GM19452 (cell line): ENCODE data around the gene GRID1.

Source experiments
- ATAC-seq: cut with Tn5 transposase; IDR thresholded peaks from one replicate; pipeline ENCODE4 v1.9.1; 2021; ENCODE audit not compliant: unreplicated experiment

Gene GRID1

DNA sequence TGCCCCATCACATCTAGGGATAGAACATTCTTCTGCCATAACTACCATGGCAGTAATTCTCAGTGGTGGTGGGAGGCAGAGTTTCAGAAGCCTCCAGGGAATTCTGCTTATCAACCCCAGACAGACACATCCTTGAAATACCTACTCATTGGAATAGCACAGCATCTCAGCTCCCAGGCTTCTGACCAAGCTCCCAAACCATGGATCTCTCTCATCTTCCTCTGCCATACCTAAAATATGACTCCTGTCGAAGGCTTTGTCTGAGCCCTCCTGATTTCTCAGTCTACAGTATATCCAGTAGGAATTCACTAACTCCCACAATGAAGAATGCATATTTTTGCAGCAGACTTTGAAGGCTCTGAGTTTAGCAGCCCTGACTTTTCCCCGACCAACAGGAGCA, 687.5 kb downstream of the GRID1 start:
- ATAC-seq: no peak

DNA sequence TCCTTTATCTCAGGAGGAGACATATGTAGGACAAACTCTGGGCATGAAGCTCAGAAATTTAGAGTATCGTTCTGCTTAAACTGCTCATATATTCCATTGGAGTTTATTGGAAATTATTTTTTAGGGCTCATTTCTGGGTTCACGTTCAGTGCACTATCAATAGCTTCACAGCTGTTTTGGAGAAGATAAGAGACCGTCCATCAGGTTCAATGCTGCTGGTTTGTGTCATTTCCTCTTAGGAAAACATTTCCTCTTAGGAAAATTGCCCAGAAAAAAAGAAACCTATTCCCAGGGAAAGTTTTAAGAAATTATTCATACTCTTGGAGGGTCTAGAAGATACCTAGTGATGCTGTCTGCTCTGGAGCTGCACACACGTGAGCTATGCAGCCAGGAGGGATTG, 691.7 kb downstream of the GRID1 start:
- no peak for ATAC-seq

DNA sequence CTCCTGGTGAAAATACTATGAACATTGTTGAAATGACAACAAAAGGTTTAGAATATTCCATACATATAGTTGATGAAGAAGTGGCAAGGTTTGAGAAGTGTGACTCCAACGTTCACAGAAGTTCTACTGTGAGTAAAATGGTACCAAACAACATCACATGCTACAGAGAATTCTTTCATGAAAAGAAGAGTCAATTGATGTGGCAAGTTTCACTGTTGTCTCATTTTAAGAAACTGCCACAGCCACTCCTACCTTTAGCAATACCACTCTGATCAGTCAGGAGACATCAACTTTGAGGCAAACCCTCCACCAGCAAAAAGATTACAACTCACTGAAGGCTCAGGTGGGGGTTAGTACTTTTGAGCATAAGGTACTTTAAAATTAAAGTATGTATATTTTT, 693.3 kb downstream of the GRID1 start:
- no peak for ATAC-seq

DNA sequence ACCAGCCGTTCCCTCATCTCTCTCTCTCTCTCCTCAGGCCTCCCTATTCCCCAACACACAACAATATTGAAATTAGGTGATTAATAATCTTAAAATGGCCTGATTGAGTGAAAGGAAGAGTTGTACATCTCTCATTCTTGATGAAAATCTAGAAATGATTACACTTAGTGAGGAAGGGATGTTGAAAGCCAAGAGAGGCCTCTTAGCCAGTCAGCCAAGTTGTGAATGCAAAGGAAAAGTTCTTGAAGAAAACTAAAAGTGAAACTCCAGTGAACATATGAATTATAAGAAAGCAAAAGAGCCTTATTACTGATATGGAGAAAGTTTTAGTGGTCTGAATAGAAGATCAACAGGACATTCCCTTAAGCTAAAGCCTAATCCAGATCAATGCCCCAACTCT, 695.1 kb downstream of the GRID1 start:
- no peak for ATAC-seq

DNA sequence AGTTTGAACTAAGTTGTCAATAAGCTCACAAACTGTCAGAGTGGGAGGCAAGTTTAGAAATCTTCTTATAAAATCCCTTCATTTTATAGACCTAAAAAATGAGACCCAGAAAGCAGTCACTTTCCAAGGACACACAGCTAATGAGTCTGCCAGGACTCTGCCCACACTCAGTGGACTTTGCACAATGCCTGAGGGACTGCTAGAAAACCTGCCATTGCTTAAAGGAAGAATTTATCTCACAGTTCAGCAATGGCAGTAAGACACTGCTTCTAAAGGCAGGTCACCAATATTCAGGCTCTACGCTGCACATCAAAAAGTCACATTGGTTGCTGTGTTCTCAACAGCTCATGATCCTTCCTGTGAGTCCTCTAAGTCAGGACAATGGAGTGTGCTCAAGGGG, 698.1 kb downstream of the GRID1 start:
- no peak for ATAC-seq

DNA sequence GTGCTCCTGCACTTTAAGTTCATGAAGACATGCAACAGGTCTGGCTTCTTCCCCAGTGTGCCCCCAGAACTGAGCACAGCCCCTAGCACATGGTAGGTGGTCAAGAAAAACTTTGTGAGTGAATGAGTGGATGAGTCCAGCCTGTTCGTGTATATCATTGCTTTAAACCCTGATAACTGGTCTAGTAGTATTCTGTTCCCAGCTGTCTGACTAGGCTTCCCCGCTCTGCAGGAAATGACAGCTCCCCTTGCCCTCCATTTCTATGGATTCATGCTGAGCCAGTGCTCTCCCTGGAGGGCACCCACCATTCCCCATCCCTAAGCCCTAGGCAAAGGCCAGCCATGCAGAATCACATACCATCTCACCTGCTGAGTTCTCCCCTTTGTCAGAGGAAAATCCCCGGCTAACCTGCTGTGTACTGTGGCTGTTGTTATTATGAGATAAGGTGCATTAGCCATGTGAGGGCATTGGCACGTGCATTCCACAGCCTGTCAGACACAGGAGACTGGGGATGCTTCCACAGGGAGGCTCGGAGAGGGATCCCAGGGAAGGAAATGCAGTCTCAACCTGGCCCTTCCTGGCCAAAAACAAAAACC, 698.9 kb downstream of the GRID1 start:
- no peak for ATAC-seq

DNA sequence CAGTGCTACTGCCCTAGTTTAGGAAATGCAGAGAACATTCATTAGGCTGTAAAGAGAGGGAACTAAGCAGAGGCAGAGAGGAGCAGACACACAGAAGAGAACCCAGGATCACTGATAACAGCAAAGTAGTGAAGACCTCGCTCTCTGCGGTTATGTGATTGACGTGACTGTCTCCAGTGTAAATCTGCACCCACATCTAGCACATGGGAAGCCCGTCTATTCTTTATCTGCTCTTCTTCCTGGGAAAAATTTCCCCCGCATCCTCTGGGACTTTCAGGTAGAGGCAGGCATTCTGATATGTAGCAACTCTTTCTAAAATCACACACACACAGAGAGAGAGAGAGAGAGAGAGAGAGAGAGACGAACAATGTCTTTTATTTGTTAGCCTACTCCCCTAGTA, 699.6 kb downstream of the GRID1 start:
- ATAC-seq: no peak

DNA sequence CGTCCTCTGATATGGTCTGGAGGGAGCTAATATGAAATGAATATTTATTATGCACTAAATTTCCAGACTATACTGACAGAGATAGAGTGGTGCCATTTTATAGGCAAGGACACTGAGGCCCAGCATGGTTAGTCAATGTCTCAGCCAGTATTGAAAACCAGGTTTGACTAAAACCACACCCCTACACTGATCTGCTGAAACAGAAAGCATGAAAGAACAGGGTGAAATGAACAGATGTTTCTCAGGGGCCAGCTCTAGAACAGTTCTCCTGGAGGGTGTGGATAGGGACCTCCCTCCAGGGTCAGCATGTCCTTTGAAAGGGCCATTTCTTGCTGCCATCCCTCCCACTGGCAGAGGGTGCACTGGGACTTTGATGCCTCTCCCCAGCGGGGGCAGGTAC, 700.5 kb downstream of the GRID1 start:
- ATAC-seq: no peak

DNA sequence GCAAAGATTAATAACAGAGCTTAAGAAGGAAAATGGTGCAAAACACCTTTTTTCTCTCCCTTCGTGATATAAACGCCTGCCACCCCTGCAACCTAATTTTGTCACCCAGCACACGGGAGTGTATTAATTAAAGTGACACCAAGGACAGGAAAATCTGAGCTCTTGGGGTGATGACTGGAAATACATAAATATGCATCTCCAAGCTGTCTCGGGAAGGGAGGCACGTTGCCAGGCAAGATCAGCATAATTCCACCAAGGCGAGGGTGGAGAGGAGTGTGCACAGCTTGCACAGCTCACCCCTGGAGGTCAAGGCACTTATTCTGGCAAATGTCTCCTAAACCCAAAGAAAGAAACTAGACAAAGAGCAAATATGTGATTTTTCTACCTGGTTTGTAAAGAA, 700.9 kb downstream of the GRID1 start:
- ATAC-seq: no peak

DNA sequence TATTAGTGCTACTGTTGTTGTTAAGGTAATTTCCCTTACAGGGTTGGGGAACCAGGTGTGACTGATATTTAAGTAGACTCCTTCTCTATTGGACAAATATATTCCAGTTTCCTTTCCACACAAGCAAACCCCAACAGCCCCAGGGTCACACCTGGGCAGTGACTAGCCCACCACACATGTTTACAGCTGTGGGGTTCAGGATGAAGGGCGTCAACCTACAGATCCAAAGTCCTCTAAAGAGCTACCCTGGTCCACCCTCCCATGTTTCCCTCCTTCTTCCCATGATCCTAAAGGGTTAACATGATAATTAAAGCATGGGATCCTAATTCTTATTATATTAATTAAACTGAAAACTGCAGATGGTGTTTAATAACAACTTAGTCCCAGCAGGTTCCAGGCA, 701.5 kb downstream of the GRID1 start:
- no peak for ATAC-seq

DNA sequence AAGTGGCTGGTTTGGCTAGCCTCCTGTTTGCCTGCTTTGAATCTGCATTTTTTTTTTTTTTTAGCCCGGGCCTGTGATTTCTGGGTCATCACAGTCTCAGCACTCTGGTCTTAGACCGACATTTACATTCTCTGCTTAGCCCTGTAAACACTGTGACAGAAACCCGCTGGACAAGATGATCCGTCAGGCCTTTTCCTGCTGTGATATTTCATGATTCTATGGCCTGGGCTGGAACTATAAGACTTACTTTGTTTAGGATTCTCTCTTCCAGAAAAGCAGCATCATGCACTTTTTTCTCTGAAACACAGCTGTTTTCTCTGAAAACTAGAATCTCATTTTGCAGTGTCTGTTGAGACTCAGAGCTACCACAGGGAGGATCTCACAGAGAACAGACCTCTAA, 705.5 kb downstream of the GRID1 start:
- no peak for ATAC-seq

DNA sequence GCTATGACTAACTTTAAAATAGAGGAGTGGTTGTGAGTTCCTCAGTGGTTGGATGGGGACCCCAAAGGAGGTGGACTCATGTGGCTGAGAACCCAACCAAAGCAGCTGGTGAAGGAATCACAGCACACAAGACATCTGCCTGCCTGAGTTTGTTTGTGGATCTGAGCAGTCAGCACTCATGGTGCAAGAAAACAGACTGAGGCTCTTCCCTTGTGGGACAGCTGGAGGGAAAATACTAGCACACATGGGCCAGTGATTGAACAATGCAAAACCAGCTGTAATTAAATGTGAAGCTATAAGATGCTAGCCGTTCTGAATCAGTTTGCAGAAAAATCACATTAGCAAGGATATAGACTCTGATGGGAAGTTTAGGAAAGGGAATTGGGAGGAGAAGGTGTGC, 707.3 kb downstream of the GRID1 start:
- ATAC-seq: no peak

DNA sequence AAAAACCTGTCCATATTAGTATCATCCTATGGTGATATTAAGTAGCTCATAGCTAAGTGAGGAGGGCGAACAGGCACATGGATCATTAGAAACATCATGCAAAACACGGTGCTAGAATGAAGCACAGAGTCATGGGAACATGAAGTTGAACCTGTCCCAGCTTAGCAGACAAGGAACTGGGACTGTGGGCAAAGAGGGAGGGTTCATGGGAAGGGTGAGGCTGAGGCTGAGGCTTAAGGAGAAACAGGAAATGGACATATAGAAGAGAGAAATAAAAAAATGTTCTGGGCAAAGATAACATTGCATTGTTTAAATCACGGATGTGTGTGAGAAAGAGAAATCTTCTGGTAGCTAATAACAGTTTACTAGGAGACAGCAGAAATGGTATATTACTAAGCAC, 708.1 kb downstream of the GRID1 start:
- no peak for ATAC-seq

DNA sequence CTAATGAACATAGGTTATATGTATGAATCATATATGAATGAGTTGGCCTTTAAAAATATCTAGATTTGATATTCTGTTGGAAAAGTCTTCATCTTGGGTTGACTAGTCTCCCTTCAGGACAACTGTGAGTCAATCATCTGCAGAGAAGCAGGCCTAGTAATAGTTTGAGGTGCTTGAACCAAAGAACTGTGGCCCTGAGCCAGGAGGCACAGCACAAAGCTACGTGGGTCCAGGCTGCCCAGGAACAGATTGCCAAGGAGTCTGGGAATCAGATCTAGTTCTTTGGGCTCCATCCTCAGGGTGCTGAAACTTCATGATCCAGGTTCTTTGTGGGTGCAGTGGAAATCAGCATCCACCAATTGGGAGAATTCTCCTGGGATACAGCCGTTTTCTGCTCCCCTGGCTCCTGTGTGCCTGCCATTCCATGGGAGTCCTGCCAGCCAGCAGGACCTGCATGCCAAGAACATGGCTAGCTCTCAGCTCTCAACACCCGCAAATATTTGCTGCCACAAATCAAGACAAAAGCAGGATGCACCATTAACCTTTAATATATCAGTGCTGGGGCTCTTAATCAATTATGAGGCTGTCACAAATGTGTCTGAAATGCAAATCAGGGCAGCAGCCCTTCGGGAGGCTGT, 709.0 kb downstream of the GRID1 start:
- ATAC-seq: no peak

DNA sequence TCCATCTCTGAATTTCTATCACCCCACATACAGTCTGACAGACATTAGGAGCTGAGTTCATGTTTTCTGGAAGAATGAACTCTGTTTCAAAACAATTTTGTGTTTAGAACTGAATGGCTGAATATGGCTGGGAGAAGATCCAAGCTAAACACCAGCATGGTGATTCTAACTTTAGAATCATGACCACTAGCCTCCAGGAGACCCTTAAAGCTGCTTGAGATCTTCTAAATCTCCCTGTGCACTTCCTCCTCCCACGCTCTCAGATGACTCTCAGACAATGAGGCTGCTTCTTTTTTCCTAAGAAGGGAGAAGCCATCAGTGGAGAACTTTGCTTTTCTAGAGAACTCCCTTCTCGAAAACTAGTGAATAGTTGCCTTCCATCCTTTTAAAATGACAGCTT, 711.2 kb downstream of the GRID1 start:
- ATAC-seq: no peak

DNA sequence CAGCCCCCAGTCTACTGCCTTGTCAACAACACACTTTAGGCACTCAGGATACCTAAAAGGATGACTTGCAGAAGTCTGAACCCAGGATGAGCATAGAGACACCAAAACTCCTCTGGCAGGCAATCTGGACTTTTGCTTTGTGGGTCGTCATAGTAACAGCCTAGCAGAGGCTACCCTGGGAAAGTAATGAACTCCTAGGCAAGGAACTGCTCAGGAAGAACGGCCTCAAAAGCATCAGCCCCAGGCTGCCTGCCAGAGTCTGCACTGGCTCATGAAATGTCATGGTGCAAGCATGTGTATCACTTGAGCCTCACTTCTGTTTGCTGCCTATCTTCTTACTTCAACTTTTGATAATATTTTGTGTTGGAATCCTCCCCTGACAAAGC, 715.1 kb downstream of the GRID1 start:
- ATAC-seq: no peak

DNA sequence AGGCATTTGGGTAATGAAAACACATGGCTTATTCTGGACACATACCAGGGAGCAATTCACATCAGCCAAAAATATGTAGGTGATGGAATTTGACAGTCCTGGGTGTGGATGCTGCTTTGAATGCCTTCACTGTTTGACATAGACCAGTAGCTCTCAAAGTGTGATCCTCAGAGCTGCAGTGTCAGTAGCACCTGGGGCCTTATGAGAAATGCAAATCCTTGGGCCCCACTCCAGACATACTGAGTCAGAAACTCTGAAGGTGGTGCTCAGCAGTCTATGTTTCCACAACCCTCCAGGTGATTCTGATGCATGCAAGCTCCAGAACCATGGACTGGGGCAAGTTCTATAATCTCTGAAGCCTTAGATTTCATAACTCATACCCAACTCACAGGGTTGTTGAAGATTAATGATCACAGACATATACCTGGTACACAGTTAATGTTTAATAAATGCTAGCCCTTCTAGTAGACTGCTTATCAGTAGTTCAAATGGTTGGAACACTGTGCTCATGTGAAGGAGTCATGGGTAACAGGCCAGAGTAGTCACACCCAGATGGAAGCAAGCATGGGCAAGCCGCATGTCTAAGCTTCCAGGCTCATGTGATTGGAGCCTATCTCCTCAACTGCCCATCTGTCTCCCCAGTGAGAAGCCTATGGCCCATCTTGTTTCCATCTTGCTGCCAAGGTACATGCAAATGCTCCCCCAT, 715.7 kb downstream of the GRID1 start:
- ATAC-seq: no peak

DNA sequence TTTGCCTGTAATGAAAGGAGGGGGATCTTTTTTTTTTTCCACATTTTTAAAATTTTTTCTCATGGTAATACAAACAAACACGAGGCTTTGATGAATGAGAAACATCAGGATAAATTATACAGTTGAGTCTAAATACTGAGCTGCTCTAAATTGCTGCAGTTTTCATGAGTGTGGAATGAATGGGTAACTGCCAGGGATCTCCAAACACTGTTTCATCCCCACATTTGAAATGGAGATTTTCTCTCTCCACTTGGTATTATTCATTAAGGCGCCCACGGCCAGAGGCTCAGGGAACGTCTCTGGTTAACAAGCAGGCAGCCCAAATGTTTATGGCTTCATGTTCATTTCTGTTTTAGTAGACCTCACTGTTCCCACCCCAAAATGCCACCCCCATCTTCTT, 717.1 kb downstream of the GRID1 start:
- no peak for ATAC-seq

DNA sequence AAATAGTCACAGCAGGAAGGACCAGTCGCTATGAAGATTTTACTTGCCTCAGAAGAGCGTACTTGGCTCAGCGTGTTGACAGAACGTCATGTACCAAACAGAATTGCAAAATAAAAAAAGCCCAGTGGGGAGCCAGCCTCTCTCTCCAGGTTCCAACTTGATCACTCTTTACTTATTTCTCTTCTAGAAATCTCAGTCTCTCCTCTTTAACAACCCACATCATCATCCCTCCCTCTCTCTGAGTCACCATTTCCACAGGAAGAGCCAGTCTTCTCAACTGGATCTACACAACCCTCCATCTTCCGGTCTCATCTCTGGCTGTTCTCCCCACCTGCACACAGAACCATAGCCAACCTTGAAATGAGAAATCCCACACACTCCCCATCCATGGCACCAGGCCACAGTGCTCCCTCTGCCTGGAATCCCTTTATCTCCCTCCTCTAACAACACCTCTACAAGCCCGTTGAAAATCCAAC, 718.3 kb downstream of the GRID1 start:
- no peak for ATAC-seq

DNA sequence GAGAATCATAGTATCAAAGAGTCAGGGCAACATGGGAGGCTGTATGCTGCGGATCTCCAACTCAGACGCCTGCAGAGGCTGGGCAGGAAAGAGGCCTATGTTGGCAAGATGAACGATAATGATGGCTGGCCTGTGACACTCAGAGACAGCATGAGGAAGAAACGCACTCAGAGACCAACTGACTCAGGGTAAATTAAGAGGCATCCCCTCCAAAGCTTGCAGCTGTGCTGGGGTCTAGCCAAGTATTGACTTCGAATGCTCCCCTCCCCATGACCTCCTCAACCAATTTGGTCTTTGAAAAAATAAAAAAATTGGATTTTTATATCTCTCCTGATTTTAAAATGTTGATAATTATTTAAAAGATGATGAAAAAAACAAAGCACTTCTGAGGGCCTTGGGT, 718.9 kb downstream of the GRID1 start:
- ATAC-seq: no peak

DNA sequence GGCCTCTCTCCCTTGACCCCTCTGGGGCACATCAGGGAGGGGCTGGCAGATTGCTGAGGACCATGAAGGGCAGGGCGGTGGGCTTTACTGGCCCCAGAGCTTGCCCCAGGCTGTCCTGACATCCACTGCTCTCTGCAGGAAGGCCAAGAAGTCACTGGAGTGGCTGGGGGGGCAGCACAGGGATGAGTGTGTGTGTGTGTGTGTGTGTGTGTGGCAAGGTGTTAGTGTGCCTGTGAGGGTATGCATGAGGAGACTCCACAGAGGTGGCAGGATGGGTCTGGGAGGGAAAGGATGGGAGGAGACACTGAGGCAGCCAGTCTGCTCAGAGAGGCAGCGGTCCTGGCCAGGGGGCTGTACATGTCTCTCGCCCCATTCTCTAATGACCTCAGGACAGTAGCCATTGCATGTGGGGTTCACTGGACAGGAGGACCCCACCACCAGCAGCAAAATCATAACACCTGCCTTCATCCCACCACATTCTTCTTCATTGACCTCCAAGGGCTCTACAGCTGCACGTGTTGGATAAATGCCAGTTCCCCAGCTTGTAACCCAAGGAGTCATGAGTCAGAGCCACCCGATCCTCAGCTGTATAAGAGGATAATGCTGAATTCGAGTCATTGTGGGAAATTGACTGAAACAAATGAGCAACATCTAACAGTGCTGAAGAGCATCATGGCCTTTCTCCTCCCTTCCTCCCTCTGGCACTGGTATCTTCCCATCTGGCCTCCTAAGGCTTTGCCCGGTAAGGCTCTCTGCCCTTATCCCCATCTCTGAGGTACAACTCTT, 720.5 kb downstream of the GRID1 start:
- ATAC-seq: no peak

DNA sequence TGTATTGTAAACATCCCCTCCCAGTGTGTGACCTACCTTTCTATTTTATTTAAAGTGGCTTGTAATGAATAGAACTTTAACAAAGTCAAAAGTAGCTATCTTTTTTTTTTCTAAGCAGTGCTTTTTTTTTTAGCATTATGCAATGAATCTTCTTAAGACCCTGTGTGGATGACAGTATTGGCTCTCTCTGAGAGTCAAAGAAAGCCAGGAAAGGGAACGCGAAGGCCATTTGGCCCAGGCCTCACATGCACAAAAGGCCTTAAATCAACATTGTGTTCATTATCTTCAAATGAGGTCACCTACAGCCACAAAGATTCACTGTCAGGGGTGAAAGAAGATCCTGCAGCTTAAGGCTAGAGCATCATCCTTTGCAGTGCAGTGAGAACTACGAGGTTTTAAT, 721.5 kb downstream of the GRID1 start:
- ATAC-seq: no peak
